GM19452 (cell line): ENCODE measurements around the gene OR8H2.
"Not testable (repeated sequence)": the region's sequence is repeated elsewhere in the genome, so short reads cannot be mapped to it uniquely, and the experiment has no call there.

Experiments used
- ATAC-seq: cut with Tn5 transposase; IDR thresholded peaks from one replicate; pipeline ENCODE4 v1.9.1; 2021; ENCODE audit not compliant: unreplicated experiment

Gene OR8H2, protein sequence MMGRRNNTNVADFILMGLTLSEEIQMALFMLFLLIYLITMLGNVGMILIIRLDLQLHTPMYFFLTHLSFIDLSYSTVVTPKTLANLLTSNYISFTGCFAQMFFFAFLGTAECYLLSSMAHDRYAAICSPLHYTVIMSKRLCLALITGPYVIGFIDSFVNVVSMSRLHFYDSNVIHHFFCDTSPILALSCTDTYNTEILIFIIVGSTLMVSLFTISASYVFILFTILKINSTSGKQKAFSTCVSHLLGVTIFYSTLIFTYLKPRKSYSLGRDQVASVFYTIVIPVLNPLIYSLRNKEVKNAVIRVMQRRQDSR

DNA sequence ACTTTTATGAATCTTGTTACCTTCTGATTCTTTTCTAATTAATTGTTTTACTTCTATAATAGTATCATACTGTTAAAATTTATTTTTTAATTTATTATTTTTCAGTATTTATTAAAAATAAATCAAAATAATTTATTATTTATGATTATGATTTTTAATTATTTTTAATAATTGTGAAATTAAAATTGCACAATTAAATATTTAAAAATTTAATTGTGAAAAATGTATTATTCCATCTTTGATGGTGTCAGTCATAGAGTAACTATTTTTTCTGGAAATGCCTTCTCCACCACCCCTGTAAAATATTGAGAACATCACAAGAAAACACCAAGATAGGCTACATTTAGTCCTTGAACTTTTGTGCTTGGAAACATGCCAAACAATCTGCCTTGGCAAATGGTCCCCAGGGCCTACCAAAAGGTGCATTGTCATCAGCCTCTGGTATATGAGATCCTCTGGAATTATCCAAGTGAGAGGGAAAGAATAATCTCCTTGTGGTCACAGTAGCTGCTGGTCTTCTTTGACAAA is at the start of gene OR8H2:
OR8H2 (plus strand) TSS at position 478 of the 528 bp plus-strand sequence. CDS start 1,356 bp downstream, outside the sequence.
- no peak for ATAC-seq

DNA sequence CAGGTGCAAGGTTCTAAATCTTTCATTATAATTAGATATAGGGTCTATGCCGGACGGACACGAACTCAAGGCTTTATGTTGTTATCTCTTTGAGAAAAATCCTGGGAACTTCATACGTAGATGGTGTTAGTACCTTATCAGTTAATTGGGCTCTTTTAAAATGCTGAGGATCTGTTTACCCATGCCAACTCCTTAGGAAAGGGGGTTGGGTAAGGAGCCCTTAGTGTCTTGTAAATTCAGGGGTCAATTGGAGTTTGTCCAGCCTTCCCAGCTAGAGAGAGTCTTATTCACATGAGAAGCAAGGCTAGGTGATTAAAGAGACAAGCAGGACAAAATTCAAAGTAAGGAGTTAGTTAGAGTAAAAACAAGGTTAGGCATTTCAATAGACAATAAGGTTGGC is 47.1 kb upstream of the OR8H2 start:
- not testable (repeated sequence) for ATAC-seq

DNA sequence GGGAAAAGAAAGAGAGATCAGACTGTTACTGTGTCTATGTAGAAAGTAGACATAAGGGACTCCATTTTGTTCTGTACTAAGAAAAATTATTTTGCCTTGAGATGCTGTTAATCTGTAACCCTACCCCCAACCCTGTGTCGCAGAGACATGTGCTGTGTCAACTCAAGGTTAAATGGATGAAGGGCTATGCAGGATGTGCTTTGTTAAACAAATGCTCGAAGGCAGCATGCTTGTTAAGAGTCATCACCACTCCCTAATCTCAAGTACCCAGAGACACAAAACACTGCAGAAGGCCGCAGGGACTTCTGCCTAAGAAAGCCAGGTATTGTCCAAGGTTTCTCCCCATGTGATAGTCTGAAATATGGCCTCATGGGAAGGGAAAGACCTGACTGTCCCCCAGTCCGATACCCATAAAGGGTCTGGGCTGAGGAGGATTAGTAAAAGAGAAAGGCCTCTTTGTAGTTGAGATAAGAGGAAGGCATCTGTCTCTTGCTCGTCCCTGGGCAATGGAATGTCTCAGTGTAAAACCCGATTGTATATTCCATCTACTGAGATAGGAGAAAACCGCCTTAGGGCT is 45.7 kb upstream of the OR8H2 start:
- ATAC-seq = not testable (repeated sequence)

DNA sequence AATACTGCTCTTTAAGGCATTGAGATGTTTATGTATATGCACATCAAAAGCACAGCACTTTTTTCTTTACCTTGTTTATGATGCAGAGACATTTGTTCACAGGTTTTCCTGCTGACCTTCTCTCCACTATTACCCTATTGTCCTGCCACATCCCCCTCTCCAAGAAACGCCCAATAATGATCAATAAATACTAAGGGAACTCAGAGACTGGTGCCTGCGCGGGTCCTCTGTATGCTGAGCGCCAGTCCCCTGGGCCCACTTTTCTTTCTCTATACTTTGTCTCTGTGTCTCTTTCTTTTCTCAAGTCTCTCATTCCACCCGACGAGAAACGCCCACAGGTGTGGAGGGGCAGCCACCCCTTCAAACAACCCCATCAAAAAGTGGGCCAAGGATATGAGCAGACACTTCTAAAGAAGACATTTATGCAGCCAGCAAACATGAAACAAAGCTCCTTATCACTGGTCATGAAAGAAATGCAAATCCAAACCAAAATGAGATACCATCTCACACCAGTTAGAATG is 45.2 kb upstream of the OR8H2 start:
- not testable (repeated sequence) for ATAC-seq

DNA sequence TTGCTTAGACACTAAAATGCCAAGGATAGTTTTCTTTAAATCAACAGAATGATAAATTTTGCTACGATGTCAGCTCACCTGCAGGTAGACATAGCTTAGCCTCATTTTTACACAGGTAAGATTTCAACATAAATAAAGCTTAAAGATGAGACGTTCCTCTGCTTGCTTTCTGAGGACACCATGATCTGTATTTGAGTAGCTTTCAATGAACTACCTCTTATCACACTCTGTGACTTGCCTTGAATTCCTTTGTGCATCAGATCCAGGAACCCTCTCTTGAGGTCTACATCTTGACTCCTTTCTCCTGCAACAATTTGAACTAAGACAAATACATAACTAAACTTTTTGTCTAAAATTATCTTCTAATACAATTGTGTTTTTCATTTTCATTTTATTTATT is 36.5 kb upstream of the OR8H2 start:
- ATAC-seq = no peak

DNA sequence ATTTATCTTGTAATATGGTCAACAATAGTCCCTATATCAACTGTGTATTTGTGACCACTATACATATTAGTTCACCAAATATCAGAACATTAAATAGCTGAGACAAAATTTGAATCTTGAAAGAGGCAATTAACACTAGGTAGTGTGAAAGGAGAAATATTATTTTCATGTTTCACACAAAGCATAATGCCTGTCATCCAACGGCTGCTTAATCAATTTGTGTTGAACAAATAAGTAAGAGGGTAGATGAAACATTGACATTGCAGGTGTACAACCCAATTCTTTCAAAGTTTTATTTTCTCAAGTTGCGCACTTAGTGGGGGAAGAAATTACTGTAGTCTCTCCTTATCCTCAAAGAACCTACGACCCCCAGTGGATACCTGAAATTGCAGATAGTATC is 13.8 kb upstream of the OR8H2 start:
- ATAC-seq = no peak

DNA sequence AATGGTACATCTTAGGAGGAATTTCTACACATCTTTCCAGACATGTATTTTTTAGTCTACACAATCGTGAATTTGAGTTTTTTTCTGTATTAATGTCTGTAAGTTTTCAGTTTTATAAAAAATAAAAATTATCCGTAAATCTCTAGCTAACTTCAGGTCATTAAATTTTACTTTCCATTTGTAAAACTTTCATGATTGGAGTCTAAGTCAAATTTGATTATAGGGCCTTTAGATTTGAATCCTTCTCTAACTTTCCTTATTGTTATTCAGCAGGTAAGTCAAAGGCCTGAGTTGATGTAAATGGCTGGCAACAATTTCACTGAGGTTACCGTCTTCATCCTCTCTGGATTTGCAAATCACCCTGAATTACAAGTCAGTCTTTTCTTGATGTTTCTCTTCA is 10.5 kb upstream of the OR8H2 start, which contains the start of gene OR8I2:
OR8I2 (plus strand) TSS at position 301 of the 400 bp plus-strand sequence; CDS start at position 301, 0 bp downstream.
- no peak for ATAC-seq

DNA sequence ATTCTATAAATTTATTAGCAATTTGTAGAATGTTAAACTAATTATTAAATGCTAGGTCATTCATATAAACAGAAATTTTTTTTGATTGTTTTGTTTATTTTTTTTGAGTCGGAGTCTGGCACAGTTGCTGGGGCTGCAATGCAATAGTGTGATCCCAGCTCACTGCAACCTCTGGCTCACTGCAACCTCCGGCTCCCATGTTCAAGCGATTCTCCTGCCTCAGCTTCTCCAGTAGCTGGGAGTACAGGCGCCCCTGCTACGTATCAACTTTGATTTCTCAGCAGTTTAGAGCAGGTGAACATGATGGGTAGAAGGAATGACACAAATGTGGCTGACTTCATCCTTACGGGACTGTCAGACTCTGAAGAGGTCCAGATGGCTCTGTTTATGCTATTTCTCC is 18.6 kb downstream of the OR8H2 start, which contains the start of gene OR8H3:
OR8H3 (plus strand) TSS at position 301 of the 400 bp plus-strand sequence; CDS start at position 301, 0 bp downstream.
- no peak for ATAC-seq

DNA sequence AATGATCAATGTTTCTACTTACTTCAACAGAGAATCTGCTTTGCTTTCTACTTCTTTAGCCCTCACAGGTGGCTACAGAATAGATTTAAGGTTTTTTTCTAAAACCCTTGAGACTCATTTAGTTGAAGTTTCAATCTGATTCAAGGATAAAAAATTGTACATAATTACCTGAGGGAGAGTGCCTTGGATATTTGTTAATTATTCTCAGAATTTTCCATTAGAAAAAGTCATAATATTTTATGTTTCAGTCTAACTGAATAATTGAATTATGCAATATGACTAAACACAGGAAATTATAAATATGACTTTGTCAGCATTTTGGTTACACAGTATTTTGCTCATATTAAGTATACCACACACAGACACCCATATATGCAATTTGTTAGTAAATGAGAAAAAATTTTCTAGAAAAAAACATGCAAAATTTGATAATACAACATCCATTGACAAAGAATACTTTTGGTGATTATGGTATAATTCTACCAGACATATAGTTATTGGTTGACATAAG is 36.7 kb downstream of the OR8H2 start, which contains the start of gene OR8J3:
OR8J3 (minus strand) TSS at position 51 of the 511 bp plus-strand sequence. CDS start 2,483 bp downstream, outside the sequence.
- no peak for ATAC-seq

DNA sequence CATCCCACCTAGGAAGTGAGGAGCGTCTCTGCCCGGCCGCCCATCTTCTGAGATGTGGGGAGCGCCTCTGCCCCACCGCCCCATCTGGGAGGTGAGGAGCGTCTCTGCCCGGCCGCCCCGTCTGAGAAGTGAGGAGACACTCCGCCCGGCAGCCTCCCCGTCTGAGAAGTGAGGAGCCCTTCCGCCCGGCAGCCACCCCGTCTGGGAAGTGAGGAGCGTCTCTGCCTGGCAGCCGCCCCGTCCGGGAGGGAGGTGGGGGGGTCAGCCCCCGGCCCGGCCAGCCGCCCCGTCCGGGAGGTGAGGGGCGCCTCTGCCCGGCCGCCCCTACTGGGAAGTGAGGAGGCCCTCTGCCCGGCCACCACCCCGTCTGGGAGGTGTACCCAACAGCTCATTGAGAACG is 40.2 kb downstream of the OR8H2 start:
- not testable (repeated sequence) for ATAC-seq

DNA sequence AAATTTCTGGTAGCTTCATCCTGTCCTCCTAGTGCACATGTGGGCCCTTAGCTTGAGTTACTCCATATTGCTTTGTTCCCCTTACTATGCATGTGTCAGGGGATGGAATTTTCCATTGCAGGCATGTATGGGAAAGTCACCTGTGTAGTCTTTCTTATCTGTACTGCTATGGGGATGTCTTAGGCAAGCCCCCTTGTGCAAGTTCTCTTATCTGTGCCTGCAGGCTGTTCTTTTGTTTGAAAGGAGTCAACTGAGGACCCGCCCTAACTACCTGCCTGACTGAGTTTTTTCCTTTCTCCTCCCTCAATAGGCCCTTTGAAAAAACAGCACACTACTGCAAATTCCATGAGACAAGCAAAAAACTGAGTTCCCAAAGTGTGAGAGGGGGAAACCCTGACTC is 47.9 kb downstream of the OR8H2 start:
- no peak for ATAC-seq

DNA sequence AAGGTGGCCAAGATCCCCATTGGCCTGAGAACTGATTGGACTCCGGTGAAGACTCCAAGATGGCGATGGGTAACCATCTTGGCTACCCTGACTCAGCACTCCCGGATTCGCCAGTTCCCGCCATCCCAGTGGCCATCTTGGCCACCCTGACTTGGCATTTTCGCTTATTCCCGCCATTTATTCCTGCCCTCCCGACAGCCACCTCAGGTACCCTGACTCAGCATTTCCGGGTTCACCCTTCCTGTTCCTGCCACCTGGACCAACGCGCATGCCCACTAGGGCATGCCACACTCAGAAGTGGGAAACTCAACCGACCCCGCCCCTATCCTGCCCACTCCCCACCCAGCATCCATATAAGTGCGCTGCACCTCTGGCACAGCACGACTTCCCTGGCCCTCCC is 48.8 kb downstream of the OR8H2 start:
- no peak for ATAC-seq
